ENCODE data around the gene MRPS17.

The MRPS17 gene

GRCh38 chr7:56003749-56004148 lies 52.1 kb downstream of the MRPS17 start:
- Histone ChIP-seq H2BK5ac (ENCODE audit: low read length) (no peak overlapping the region), H3K4me3 (ENCODE audit: low read length in 2 of 2) (no peak overlapping the region), H2AK5ac (ENCODE audit: low read depth, low read length) (no peak overlapping the region), H2AFZ (ENCODE audit: low read length) (no peak overlapping the region), H4K91ac (ENCODE audit: low read depth, low read length, poor library complexity) (no peak overlapping the region), H3K4ac (ENCODE audit: low read length) (no peak overlapping the region), H3K27ac (replicated peaks; ENCODE audit: low read length) (no peak overlapping the region), H3K18ac (ENCODE audit: low read length) (no peak overlapping the region), H4K8ac (ENCODE audit: low read depth, low read length) (no peak overlapping the region), H3K4me2 (ENCODE audit: insufficient read depth, low read length, poor library complexity, severe bottlenecking) (no peak overlapping the region), H3K36me3 (replicated peaks in 1 of 2; ENCODE audit: control insufficient read depth in 2 of 2, insufficient read depth in 2 of 2, low read length in 2 of 2) (peaks cover 0 to 17% of the 10 kb centered on the region in 2 donors), H2BK15ac (ENCODE audit: low read length) (no peak overlapping the region), H3K79me1 (ENCODE audit: low read depth, low read length) (no peaks in the 10 kb centered on the region), H3K14ac (ENCODE audit: low read length) (no peak overlapping the region), H3K9ac (ENCODE audit: low read depth, low read length, poor library complexity) (no peak overlapping the region), H3K4me1 (ENCODE audit: control insufficient read depth in 2 of 2, insufficient read depth in 1 of 2, low read depth in 1 of 2, low read length in 2 of 2) (peaks cover 0 to 3% of the 10 kb centered on the region in 2 donors), H3K9me3 (replicated peaks in 1 of 2; ENCODE audit: control insufficient read depth in 2 of 2, insufficient read depth in 1 of 2, low read depth in 1 of 2, low read length in 2 of 2) (no peaks in the 10 kb centered on the region), H3K27me3 (ENCODE audit: control insufficient read depth in 3 of 3, insufficient read depth in 3 of 3, low read depth in 1 of 3, low read length in 3 of 3) (no peaks in the 10 kb centered on the region), H3K23ac (ENCODE audit: low read depth, low read length, poor library complexity) (no peak overlapping the region), H2BK120ac (ENCODE audit: low read depth, low read length) (no peak overlapping the region), H2BK12ac (ENCODE audit: low read length) (no peak overlapping the region)
- WGBS, 2 donors (ENCODE audit: extremely low coverage in 2 of 2, insufficient read length in 2 of 2, insufficient replicate concordance in 1 of 2), result no CpG with 5 or more reads among the region's 4 CpGs
- DNase-seq (ENCODE audit: low spot score), result no peak
